SIG-M5 treated with dmso at 0.1 percent for 504 hours (cell line): ENCODE results near the gene CFAP161.
"Not testable (repeated sequence)": the region's sequence is repeated elsewhere in the genome, so short reads cannot be mapped to it uniquely, and the experiment has no call there.

Experiments
- DNase-seq: peaks from one replicate; lab custom pipeline; 2025; ENCODE audit not compliant: unreplicated experiment; lab: John Stamatoyannopoulos, UW

Gene CFAP161

GRCh38 chr15:81157195-81157938, 23.3 kb downstream of the CFAP161 start:
- no peak for DNase-seq

- DNase-seq = no peak
Measured at GRCh38 chr15:81157939-81158223, 23.8 kb downstream of the CFAP161 start.

- DNase-seq = not testable (repeated sequence)
Measured at GRCh38 chr15:81158561-81158960, 24.5 kb downstream of the CFAP161 start.

GRCh38 chr15:81160312-81161159, 26.5 kb downstream of the CFAP161 start:
- DNase-seq = no peak

- no peak for DNase-seq
Measured at GRCh38 chr15:81161160-81161673, 27.1 kb downstream of the CFAP161 start.

- no peak for DNase-seq
Measured at GRCh38 chr15:81161851-81162250, 27.8 kb downstream of the CFAP161 start.

GRCh38 chr15:81163961-81164800, 30.1 kb downstream of the CFAP161 start:
- no peak for DNase-seq

- no peak for DNase-seq
Measured at GRCh38 chr15:81165535-81165934, 31.5 kb downstream of the CFAP161 start.

GRCh38 chr15:81166636-81167305, 32.7 kb downstream of the CFAP161 start:
- DNase-seq = no peak

- DNase-seq = no peak
Measured at GRCh38 chr15:81168131-81168526, 34.1 kb downstream of the CFAP161 start.

GRCh38 chr15:81168644-81169043, 34.6 kb downstream of the CFAP161 start:
- no peak for DNase-seq

GRCh38 chr15:81170511-81170910, 36.4 kb downstream of the CFAP161 start:
- DNase-seq = no peak

- DNase-seq = no peak
Measured at GRCh38 chr15:81171286-81171685, 37.2 kb downstream of the CFAP161 start.

- no peak for DNase-seq
Measured at GRCh38 chr15:81174125-81174791, 40.2 kb downstream of the CFAP161 start.

GRCh38 chr15:81174792-81175327, 40.8 kb downstream of the CFAP161 start:
- DNase-seq = no peak

- no peak for DNase-seq
Measured at GRCh38 chr15:81175496-81175895, 41.4 kb downstream of the CFAP161 start.

GRCh38 chr15:81176291-81176893, 42.3 kb downstream of the CFAP161 start:
- no peak for DNase-seq

GRCh38 chr15:81178365-81178764, 44.3 kb downstream of the CFAP161 start:
- DNase-seq = no peak

GRCh38 chr15:81181220-81181619, 47.1 kb downstream of the CFAP161 start:
- DNase-seq = no peak
